WTC11 (cell line): ENCODE results near the gene PTPRT. TPM values are rescaled to one million over a fixed set of nuclear protein-coding genes. Genes with fewer than 3 reads are reported as not detected.

Source experiments
- ATAC-seq: fragments of 200-7000 bp; cut with Tn5 transposase; 2 replicates; pipeline ENCODE4 v1.10.0; 2021; ENCODE audit warnings: mild to moderate bottlenecking, moderate library complexity
- CTCF ChIA-PET: fragments of 300-600 bp; sonication (Branson Sonifier 250); formaldehyde crosslinking; loops from one replicate; lab custom pipeline; 2021; ENCODE audit warnings: antibody characterized with exemption; lab: Charles Lee
- POLR2A ChIA-PET: fragments of 350-600 bp; sonication (Branson Sonifier 250); formaldehyde crosslinking; loops from one replicate; lab custom pipeline; 2021; ENCODE audit warnings: antibody characterized with exemption; lab: Charles Lee
- DNase-seq: peaks from one replicate; pipeline ENCODE4 v3.0.0; 2021; ENCODE audit warnings: low spot score
- H3K27ac Mint-ChIP-seq: 2 replicates; pipeline ENCODE4 v1.8.0; 2021; ENCODE audit warnings: mixed read lengths
- H3K27me3 Mint-ChIP-seq: 2 replicates; pipeline ENCODE4 v1.8.0; 2021; ENCODE audit warnings: low read depth, mild to moderate bottlenecking, moderate library complexity, mixed read lengths
- H3K36me3 Mint-ChIP-seq: 2 replicates; pipeline ENCODE4 v1.8.0; 2021; ENCODE audit warnings: mixed read lengths
- H3K4me1 Mint-ChIP-seq: 2 replicates; pipeline ENCODE4 v1.8.0; 2022; ENCODE audit warnings: mixed read lengths
- H3K4me3 Mint-ChIP-seq: 2 replicates; pipeline ENCODE4 v1.8.0; 2021; ENCODE audit warnings: mild to moderate bottlenecking, moderate library complexity, mixed read lengths
- H3K9me3 Mint-ChIP-seq: 2 replicates; pipeline ENCODE4 v1.8.0; 2021; ENCODE audit warnings: mixed read lengths
- CBFB ChIP-seq: sonication (generic); formaldehyde crosslinking; IDR thresholded peaks from 2 replicates; pipeline ENCODE4 v1.8.1; 2022; ENCODE audit warnings: mild to moderate bottlenecking, low read depth, missing genetic modification reagents
- EMX1 ChIP-seq: fragments of 250-450 bp; sonication (Bioruptor Pico); IDR thresholded peaks from 2 replicates; pipeline ENCODE4 v1.8.0; 2021; ENCODE audit warnings: mild to moderate bottlenecking
- FOXJ3 ChIP-seq: sonication (generic); formaldehyde crosslinking; IDR thresholded peaks from 2 replicates; pipeline ENCODE4 v1.9.0; 2021; ENCODE audit warnings: missing genetic modification reagents, mild to moderate bottlenecking, borderline replicate concordance
- GRHL2 ChIP-seq: fragments of 250-450 bp; sonication (Bioruptor Pico); IDR thresholded peaks from 2 replicates; pipeline ENCODE4 v1.8.0; 2022; ENCODE audit warnings: mild to moderate bottlenecking, moderate library complexity; ENCODE audit not compliant: insufficient replicate concordance, severe bottlenecking
- IRF2 ChIP-seq: sonication (generic); formaldehyde crosslinking; IDR thresholded peaks from 2 replicates; pipeline ENCODE4 v1.8.0; 2022; ENCODE audit warnings: low read depth, missing genetic modification reagents, borderline replicate concordance
- KAT7 ChIP-seq: sonication (generic); formaldehyde crosslinking; IDR thresholded peaks from 2 replicates; pipeline ENCODE4 v1.8.1; 2023; ENCODE audit warnings: missing genetic modification reagents, mild to moderate bottlenecking, borderline replicate concordance
- MXD4 ChIP-seq: fragments of 250-450 bp; sonication (Bioruptor Pico); IDR thresholded peaks from 2 replicates; pipeline ENCODE4 v1.8.0; 2021; ENCODE audit warnings: mild to moderate bottlenecking, moderate library complexity, borderline replicate concordance
- MYBL2 ChIP-seq: sonication (generic); formaldehyde crosslinking; IDR thresholded peaks from 2 replicates; pipeline ENCODE4 v1.8.1; 2023; ENCODE audit warnings: mild to moderate bottlenecking, moderate library complexity, missing genetic modification reagents
- NR1H2 ChIP-seq: sonication (generic); formaldehyde crosslinking; IDR thresholded peaks from 2 replicates; pipeline ENCODE4 v1.9.0; 2021; ENCODE audit warnings: mild to moderate bottlenecking, moderate library complexity, missing genetic modification reagents
- SMAD3 ChIP-seq: sonication (generic); formaldehyde crosslinking; IDR thresholded peaks from 2 replicates; pipeline ENCODE4 v1.8.0; 2022; ENCODE audit warnings: missing genetic modification reagents, mild to moderate bottlenecking, borderline replicate concordance
- SP1 ChIP-seq: sonication (generic); formaldehyde crosslinking; conservative IDR thresholded peaks from 2 replicates; pipeline ENCODE4 v1.8.1; 2022; ENCODE audit warnings: missing genetic modification reagents
- ZBTB21 ChIP-seq: sonication (generic); formaldehyde crosslinking; IDR thresholded peaks from 2 replicates; pipeline ENCODE4 v1.8.1; 2023; ENCODE audit warnings: mild to moderate bottlenecking, missing genetic modification reagents, borderline replicate concordance
- ZNF121 ChIP-seq: sonication (generic); formaldehyde crosslinking; IDR thresholded peaks from 2 replicates; pipeline ENCODE4 v1.8.0; 2023; ENCODE audit warnings: missing genetic modification reagents
- ZNF138 ChIP-seq: sonication (generic); formaldehyde crosslinking; conservative IDR thresholded peaks from 2 replicates; pipeline ENCODE4 v1.8.1; 2022; ENCODE audit warnings: mild to moderate bottlenecking, moderate library complexity, missing genetic modification reagents
- ZNF263 ChIP-seq: sonication (generic); formaldehyde crosslinking; IDR thresholded peaks from 2 replicates; pipeline ENCODE4 v1.8.1; 2022; ENCODE audit warnings: low read depth, mild to moderate bottlenecking, moderate library complexity, missing genetic modification reagents
- ZNF396 ChIP-seq: fragments of 250-450 bp; sonication (Bioruptor Pico); IDR thresholded peaks from 2 replicates; pipeline ENCODE4 v1.8.0; 2021; ENCODE audit warnings: mild to moderate bottlenecking, moderate library complexity, borderline replicate concordance
- ZNF671 ChIP-seq: fragments of 250-450 bp; sonication (Bioruptor Pico); IDR thresholded peaks from 2 replicates; pipeline ENCODE4 v1.8.0; 2021; ENCODE audit warnings: mild to moderate bottlenecking
- total RNA-seq: library from RNA; stranded (reverse); gene quantifications from 3 replicates; pipeline ENCODE4 v1.2.3, GENCODE V29; 2021
- TF ChIP-seq, protein P1 (sequence below): sonication (generic); formaldehyde crosslinking; IDR thresholded peaks from 2 replicates; pipeline ENCODE4 v1.8.1; 2022; ENCODE audit warnings: missing genetic modification reagents, borderline replicate concordance
- TF ChIP-seq, protein P2 (sequence below): sonication (generic); formaldehyde crosslinking; IDR thresholded peaks from 2 replicates; pipeline ENCODE4 v1.8.1; 2023; ENCODE audit warnings: mild to moderate bottlenecking, missing genetic modification reagents, moderate library complexity
- TF ChIP-seq, protein P3 (sequence below): fragments of 250-450 bp; sonication (Bioruptor Pico); IDR thresholded peaks from 2 replicates; pipeline ENCODE4 v2.1.2; 2022; ENCODE audit warnings: mild to moderate bottlenecking, moderate library complexity
- TF ChIP-seq, protein P4 (sequence below): fragments of 250-450 bp; sonication (Bioruptor Pico); IDR thresholded peaks from 2 replicates; pipeline ENCODE4 v1.9.0; 2021; ENCODE audit warnings: mild to moderate bottlenecking
- TF ChIP-seq, protein P5 (sequence below): fragments of 250-450 bp; sonication (Bioruptor Pico); IDR thresholded peaks from 2 replicates; pipeline ENCODE4 v1.8.0; 2021; ENCODE audit warnings: mild to moderate bottlenecking
- TF ChIP-seq, protein P6 (sequence below): sonication (generic); formaldehyde crosslinking; IDR thresholded peaks from 2 replicates; pipeline ENCODE4 v1.8.1; 2023; ENCODE audit warnings: mild to moderate bottlenecking, missing genetic modification reagents

PTPRT gene
- total RNA-seq, 1 experiment from 2014 or later = 1.1 TPM

DNA sequence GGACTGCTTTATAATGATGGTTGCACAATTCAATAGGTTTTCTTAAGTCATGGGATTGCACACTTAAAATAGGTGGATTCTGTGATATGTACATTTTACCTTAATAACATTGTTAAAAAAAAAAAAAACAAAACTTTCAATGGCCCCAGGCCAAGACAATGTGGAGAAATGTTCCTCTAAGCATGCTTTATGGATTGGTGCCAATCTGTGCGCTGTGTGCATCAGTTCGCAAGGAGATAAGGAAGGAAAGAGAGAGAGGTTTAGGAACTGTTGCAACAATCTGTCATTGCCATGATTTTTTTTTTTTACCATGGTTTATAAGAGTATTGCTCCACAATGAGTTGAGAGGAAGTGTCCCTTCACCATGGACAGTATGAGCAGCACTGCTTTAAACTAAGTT is 399.6 kb downstream of the PTPRT start:
- Mint-ChIP-seq H3K9me3 (peaks cover 3% of the 10 kb centered on the region; the same call in 1 of the 2 replicates), H3K36me3 (no peaks in the 10 kb centered on the region), H3K27ac (no peak overlapping the region), H3K4me1 (peaks cover 7% of the 10 kb centered on the region), H3K4me3 (no peak overlapping the region), H3K27me3 (no peaks in the 10 kb centered on the region)
- ChIA-PET CTCF (no interaction called here), POLR2A (no interaction called here)
- TF ChIP-seq KAT7 = no peak
- TF ChIP-seq FOXJ3 = no peak
- TF ChIP-seq, protein P1, sequence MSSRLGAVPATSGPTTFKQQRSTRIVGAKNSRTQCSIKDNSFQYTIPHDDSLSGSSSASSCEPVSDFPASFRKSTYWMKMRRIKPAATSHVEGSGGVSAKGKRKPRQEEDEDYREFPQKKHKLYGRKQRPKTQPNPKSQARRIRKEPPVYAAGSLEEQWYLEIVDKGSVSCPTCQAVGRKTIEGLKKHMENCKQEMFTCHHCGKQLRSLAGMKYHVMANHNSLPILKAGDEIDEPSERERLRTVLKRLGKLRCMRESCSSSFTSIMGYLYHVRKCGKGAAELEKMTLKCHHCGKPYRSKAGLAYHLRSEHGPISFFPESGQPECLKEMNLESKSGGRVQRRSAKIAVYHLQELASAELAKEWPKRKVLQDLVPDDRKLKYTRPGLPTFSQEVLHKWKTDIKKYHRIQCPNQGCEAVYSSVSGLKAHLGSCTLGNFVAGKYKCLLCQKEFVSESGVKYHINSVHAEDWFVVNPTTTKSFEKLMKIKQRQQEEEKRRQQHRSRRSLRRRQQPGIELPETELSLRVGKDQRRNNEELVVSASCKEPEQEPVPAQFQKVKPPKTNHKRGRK (CRISPR knock-in tag) = no peak
- TF ChIP-seq SP1 (CRISPR knock-in tag) = no peak
- TF ChIP-seq CBFB (CRISPR knock-in tag) = no peak
- no peak for TF ChIP-seq ZNF121 (CRISPR knock-in tag)
- no peak for ATAC-seq
- DNase-seq = no peak

DNA sequence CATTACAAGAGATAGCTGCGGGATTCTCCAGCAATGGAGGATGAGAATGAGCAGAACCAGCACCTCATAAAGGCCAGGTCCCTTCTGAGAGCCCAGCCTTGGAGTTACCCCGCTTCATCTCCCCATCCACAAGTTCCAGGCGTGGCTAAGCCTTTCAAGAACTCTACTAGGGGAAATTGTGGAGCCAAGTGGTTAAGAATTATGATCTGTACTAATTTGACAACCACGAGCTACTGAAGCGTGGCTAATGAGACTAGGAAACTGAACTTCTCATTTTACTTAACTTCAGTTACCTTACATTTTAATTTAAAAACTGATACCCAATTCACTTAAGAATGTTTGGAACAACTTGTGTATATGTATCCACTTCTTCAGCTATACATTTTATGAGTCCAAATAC is 401.0 kb downstream of the PTPRT start:
- H3K9me3 Mint-ChIP-seq = peaks cover 3% of the 10 kb centered on the region; the same call in 1 of the 2 replicates
- DNase-seq = no peak
- ATAC-seq = no peak
- CTCF ChIA-PET = no interaction called here
- H3K36me3 Mint-ChIP-seq = no peaks in the 10 kb centered on the region
- POLR2A ChIA-PET = no interaction called here
- no peaks in the 10 kb centered on the region for H3K27me3 Mint-ChIP-seq
- no peak overlapping the region for H3K27ac Mint-ChIP-seq
- TF ChIP-seq, protein P2, sequence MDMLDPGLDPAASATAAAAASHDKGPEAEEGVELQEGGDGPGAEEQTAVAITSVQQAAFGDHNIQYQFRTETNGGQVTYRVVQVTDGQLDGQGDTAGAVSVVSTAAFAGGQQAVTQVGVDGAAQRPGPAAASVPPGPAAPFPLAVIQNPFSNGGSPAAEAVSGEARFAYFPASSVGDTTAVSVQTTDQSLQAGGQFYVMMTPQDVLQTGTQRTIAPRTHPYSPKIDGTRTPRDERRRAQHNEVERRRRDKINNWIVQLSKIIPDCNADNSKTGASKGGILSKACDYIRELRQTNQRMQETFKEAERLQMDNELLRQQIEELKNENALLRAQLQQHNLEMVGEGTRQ (CRISPR knock-in tag) = no peak
- TF ChIP-seq, protein P3, sequence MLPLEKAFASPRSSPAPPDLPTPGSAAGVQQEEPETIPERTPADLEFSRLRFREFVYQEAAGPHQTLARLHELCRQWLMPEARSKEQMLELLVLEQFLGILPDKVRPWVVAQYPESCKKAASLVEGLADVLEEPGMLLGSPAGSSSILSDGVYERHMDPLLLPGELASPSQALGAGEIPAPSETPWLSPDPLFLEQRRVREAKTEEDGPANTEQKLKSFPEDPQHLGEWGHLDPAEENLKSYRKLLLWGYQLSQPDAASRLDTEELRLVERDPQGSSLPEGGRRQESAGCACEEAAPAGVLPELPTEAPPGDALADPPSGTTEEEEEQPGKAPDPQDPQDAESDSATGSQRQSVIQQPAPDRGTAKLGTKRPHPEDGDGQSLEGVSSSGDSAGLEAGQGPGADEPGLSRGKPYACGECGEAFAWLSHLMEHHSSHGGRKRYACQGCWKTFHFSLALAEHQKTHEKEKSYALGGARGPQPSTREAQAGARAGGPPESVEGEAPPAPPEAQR = no peak
- no peak for TF ChIP-seq ZNF396 (CRISPR knock-in tag)
- TF ChIP-seq NR1H2 = no peak
- no peak for TF ChIP-seq SMAD3
- no peak for TF ChIP-seq ZNF671 (CRISPR knock-in tag)
- TF ChIP-seq, protein P1 (CRISPR knock-in tag) = no peak
- no peak for TF ChIP-seq EMX1 (CRISPR knock-in tag)
- TF ChIP-seq, protein P4, sequence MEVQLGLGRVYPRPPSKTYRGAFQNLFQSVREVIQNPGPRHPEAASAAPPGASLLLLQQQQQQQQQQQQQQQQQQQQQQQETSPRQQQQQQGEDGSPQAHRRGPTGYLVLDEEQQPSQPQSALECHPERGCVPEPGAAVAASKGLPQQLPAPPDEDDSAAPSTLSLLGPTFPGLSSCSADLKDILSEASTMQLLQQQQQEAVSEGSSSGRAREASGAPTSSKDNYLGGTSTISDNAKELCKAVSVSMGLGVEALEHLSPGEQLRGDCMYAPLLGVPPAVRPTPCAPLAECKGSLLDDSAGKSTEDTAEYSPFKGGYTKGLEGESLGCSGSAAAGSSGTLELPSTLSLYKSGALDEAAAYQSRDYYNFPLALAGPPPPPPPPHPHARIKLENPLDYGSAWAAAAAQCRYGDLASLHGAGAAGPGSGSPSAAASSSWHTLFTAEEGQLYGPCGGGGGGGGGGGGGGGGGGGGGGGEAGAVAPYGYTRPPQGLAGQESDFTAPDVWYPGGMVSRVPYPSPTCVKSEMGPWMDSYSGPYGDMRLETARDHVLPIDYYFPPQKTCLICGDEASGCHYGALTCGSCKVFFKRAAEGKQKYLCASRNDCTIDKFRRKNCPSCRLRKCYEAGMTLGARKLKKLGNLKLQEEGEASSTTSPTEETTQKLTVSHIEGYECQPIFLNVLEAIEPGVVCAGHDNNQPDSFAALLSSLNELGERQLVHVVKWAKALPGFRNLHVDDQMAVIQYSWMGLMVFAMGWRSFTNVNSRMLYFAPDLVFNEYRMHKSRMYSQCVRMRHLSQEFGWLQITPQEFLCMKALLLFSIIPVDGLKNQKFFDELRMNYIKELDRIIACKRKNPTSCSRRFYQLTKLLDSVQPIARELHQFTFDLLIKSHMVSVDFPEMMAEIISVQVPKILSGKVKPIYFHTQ (CRISPR knock-in tag) = no peak
- TF ChIP-seq ZNF138 = no peak
- TF ChIP-seq, all 79 proteins: peak for 0
- no peak overlapping the region for H3K4me3 Mint-ChIP-seq
- H3K4me1 Mint-ChIP-seq = no peaks in the 10 kb centered on the region

DNA sequence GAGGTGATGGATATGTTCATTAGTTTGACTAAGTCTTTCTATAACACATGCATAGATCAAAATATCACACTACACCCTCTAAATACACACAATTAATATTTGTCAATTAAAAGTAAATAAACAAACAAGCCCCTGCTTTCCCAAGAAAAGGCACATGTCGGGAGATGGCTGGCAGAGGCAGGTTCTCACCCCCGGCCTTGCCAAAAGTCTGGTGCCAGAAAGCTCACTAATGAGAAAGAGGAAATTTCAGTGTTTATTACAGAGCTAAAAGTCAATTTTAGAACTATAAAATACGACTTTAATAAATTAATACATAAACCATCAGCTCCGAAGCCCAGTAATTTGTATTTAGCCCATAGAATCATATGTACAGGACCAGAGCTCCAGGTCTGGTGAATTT is 404.7 kb downstream of the PTPRT start:
- H3K4me3 Mint-ChIP-seq = no peak overlapping the region
- peaks cover 6% of the 10 kb centered on the region; the same call in 1 of the 2 replicates for H3K9me3 Mint-ChIP-seq
- ChIA-PET POLR2A (no interaction called here), CTCF (no interaction called here)
- H3K27ac Mint-ChIP-seq = no peak overlapping the region
- no peaks in the 10 kb centered on the region for H3K4me1 Mint-ChIP-seq
- no peaks in the 10 kb centered on the region for H3K27me3 Mint-ChIP-seq
- no peak for ATAC-seq
- DNase-seq = no peak
- H3K36me3 Mint-ChIP-seq = no peaks in the 10 kb centered on the region
- TF ChIP-seq MXD4 (CRISPR knock-in tag) (no peak), ZBTB21 (CRISPR knock-in tag) (no peak), IRF2 (CRISPR knock-in tag) (no peak), ZNF263 (CRISPR knock-in tag) (no peak), GRHL2 (CRISPR knock-in tag) (no peak), SMAD3 (no peak), MYBL2 (CRISPR knock-in tag) (no peak)
- TF ChIP-seq, protein P5, sequence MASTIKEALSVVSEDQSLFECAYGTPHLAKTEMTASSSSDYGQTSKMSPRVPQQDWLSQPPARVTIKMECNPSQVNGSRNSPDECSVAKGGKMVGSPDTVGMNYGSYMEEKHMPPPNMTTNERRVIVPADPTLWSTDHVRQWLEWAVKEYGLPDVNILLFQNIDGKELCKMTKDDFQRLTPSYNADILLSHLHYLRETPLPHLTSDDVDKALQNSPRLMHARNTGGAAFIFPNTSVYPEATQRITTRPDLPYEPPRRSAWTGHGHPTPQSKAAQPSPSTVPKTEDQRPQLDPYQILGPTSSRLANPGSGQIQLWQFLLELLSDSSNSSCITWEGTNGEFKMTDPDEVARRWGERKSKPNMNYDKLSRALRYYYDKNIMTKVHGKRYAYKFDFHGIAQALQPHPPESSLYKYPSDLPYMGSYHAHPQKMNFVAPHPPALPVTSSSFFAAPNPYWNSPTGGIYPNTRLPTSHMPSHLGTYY (CRISPR knock-in tag) = no peak
- TF ChIP-seq, protein P6, sequence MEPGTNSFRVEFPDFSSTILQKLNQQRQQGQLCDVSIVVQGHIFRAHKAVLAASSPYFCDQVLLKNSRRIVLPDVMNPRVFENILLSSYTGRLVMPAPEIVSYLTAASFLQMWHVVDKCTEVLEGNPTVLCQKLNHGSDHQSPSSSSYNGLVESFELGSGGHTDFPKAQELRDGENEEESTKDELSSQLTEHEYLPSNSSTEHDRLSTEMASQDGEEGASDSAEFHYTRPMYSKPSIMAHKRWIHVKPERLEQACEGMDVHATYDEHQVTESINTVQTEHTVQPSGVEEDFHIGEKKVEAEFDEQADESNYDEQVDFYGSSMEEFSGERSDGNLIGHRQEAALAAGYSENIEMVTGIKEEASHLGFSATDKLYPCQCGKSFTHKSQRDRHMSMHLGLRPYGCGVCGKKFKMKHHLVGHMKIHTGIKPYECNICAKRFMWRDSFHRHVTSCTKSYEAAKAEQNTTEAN (CRISPR knock-in tag) = no peak
